ENCODE results near the gene PTBP1.

The PTBP1 gene

DNA sequence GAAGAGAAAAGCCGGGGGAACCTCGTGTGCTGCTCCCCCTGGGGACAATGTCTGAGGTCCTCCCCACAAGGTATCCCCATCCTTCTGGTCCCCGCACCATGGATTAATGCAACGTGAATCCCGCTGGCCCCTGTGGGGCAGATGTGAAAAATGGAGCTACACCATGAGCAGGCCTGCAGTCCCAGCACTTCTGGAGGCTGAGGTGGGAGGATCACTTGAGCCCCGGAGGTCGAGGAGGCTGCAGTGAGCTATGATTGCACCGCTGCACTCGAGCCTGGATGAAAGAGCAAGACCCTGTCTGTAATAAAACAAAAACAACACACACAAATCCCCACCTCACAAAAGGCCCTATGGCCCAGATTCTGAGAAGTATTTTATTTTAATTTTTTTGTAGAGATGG, 61.0 kb downstream of the PTBP1 start:
- Histone ChIP-seq H3K9ac (ENCODE audit: low read length) (no peak overlapping the region), H3K79me2 (ENCODE audit: insufficient read depth, low read length) (no peaks in the 10 kb centered on the region), H3K4me3 (ENCODE audit: insufficient read depth, low read length, poor library complexity, severe bottlenecking) (no peak overlapping the region), H3K27ac (ENCODE audit: low read depth, low read length) (no peak overlapping the region), H2AFZ (ENCODE audit: low read depth, low read length, severe bottlenecking) (no peak overlapping the region), H3K9me2 (replicated peaks; ENCODE audit: insufficient read depth, low read length) (no peaks in the 10 kb centered on the region), H3F3A (ENCODE audit: insufficient read depth) (no peaks in the 10 kb centered on the region), H3K27me3 (ENCODE audit: low read length) (no peaks in the 10 kb centered on the region), H3K4me2 (ENCODE audit: low read depth, low read length, poor library complexity, severe bottlenecking) (no peak overlapping the region), H3K9me3 (ENCODE audit: insufficient read depth, low read length) (no peaks in the 10 kb centered on the region), H3K36me3 (ENCODE audit: low read length) (no peaks in the 10 kb centered on the region), H4K20me1 (ENCODE audit: low read depth, low read length) (no peaks in the 10 kb centered on the region)
- TF ChIP-seq, protein P1, sequence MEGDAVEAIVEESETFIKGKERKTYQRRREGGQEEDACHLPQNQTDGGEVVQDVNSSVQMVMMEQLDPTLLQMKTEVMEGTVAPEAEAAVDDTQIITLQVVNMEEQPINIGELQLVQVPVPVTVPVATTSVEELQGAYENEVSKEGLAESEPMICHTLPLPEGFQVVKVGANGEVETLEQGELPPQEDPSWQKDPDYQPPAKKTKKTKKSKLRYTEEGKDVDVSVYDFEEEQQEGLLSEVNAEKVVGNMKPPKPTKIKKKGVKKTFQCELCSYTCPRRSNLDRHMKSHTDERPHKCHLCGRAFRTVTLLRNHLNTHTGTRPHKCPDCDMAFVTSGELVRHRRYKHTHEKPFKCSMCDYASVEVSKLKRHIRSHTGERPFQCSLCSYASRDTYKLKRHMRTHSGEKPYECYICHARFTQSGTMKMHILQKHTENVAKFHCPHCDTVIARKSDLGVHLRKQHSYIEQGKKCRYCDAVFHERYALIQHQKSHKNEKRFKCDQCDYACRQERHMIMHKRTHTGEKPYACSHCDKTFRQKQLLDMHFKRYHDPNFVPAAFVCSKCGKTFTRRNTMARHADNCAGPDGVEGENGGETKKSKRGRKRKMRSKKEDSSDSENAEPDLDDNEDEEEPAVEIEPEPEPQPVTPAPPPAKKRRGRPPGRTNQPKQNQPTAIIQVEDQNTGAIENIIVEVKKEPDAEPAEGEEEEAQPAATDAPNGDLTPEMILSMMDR (IDR thresholded peaks at IDR 0.05; ENCODE audit: insufficient read depth, low read length, poor library complexity, severe bottlenecking), result no peak
- no peak for TF ChIP-seq EZH2phosphoT487 (conservative IDR thresholded peaks at IDR 0.05; ENCODE audit: low read length)

DNA sequence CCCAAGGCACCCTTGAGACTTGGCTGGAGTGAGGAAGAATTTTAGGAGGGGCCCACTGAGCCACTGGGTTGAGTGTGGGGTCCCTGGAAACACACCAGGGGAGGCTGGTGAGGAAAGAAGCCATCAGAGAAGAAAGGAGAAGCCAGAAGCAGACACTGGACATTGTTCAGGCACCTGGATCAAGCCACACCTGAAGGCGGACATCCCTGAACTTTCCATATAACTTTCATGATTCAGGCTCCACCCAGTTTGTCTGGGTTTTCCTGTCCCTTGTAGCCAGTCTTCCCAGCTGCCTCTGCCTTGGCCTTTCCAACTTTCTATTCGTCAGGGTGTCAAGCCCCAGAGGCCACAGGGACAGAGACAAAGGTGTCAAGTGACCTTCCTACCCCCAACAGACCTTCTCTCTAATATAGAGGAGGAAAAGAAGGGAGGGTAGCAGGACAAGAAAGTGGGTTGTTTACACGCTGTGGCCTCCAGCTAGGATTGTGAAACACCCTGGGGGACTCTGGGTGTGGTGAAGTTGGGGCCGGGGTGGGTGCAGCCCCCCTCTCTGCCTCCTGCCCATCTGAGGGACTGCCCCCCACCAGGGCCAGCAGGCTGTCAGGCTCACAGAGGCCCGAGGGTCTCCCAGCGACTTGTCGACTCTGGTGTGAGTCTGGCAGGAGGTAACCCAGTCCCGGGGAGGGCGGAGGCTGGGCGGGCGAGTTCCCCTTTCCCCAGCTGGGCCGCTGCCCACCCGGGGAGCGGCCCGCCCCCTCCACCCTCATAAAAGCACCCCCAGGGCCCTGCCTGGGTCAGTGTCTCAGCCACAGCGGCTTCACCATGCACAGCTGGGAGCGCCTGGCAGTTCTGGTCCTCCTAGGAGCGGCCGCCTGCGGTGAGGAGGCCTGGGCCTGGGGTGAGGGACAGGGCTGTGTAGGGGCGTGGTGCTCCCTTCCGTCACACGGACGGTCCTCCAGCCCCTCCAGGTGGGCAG, 61.9 kb downstream of the PTBP1 start, which contains the start of gene CFD:
Gene CFD (plus strand): TSS at position 797 of the 976 bp plus-strand sequence. CDS start 26 bp downstream, at position 823.
- TF ChIP-seq, protein P1 (IDR thresholded peaks at IDR 0.05; ENCODE audit: insufficient read depth, low read length, poor library complexity, severe bottlenecking), result no peak
- TF ChIP-seq EZH2phosphoT487 (conservative IDR thresholded peaks at IDR 0.05; ENCODE audit: low read length), result no peak
- H2AFZ ChIP-seq (ENCODE audit: low read depth, low read length, severe bottlenecking), result no peak within 1 kb of the TSS
- H3K4me3 ChIP-seq (ENCODE audit: insufficient read depth, low read length, poor library complexity, severe bottlenecking), result no peak within 1 kb of the TSS
- H4K20me1 ChIP-seq (ENCODE audit: low read depth, low read length), result no peaks in the 10 kb centered on the region
- no peak within 1 kb of the TSS for H3K9ac ChIP-seq (ENCODE audit: low read length)
- no peaks in the 10 kb centered on the region for H3F3A ChIP-seq (ENCODE audit: insufficient read depth)
- H3K79me2 ChIP-seq (ENCODE audit: insufficient read depth, low read length), result no peaks in the 10 kb centered on the region
- no peak within 1 kb of the TSS for H3K27ac ChIP-seq (ENCODE audit: low read depth, low read length)
- no peaks in the 10 kb centered on the region for H3K36me3 ChIP-seq (ENCODE audit: low read length)
- no peak within 1 kb of the TSS for H3K4me2 ChIP-seq (ENCODE audit: low read depth, low read length, poor library complexity, severe bottlenecking)
- no peaks in the 10 kb centered on the region for H3K9me3 ChIP-seq (ENCODE audit: insufficient read depth, low read length)
- no peaks in the 10 kb centered on the region for H3K9me2 ChIP-seq (replicated peaks; ENCODE audit: insufficient read depth, low read length)
- H3K27me3 ChIP-seq (ENCODE audit: low read length), result no peaks in the 10 kb centered on the region

DNA sequence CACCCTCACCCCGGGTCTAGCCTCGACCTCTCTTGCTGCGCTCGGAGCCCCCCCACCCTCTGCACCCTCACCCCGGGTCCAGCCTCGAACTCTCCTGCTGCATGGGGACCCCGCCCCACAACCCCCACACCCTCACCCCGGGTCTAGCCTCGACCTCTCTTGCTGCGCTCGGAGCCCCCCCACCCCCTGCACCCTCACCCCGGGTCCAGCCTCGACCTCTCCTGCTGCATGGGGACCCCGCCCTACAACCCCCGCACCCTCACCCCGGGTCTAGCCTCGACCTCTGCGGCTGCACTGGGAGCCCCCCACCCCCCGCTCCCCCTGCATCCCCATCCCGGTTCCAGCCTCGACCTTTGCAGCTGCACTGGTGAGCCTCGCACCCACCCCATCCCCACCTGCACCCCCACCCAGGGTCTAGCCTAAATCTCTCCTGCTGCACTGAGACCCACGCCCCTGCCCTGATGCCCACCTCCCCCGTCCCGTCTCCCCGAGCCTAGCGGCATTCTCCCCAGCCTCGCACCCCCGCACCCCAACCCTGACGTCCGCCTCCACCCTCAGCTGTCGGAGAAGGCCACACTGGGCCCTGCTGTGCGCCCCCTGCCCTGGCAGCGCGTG, 64.0 kb downstream of the PTBP1 start:
- Histone ChIP-seq H3K4me2 (ENCODE audit: low read depth, low read length, poor library complexity, severe bottlenecking) (no peak overlapping the region), H3K4me3 (ENCODE audit: insufficient read depth, low read length, poor library complexity, severe bottlenecking) (no peak overlapping the region), H3K9ac (ENCODE audit: low read length) (no peak overlapping the region), H3F3A (ENCODE audit: insufficient read depth) (no peaks in the 10 kb centered on the region), H3K9me2 (replicated peaks; ENCODE audit: insufficient read depth, low read length) (no peaks in the 10 kb centered on the region), H3K27me3 (ENCODE audit: low read length) (no peaks in the 10 kb centered on the region), H2AFZ (ENCODE audit: low read depth, low read length, severe bottlenecking) (no peak overlapping the region), H4K20me1 (ENCODE audit: low read depth, low read length) (no peaks in the 10 kb centered on the region), H3K36me3 (ENCODE audit: low read length) (no peaks in the 10 kb centered on the region), H3K79me2 (ENCODE audit: insufficient read depth, low read length) (no peaks in the 10 kb centered on the region), H3K27ac (ENCODE audit: low read depth, low read length) (no peak overlapping the region), H3K9me3 (ENCODE audit: insufficient read depth, low read length) (no peaks in the 10 kb centered on the region)
- TF ChIP-seq, protein P1 (IDR thresholded peaks at IDR 0.05; ENCODE audit: insufficient read depth, low read length, poor library complexity, severe bottlenecking), result no peak
- no peak for TF ChIP-seq EZH2phosphoT487 (conservative IDR thresholded peaks at IDR 0.05; ENCODE audit: low read length)

Measured in SU-DHL-6 (cell line).